ENCODE measurements around the gene HASPIN.

DNA sequence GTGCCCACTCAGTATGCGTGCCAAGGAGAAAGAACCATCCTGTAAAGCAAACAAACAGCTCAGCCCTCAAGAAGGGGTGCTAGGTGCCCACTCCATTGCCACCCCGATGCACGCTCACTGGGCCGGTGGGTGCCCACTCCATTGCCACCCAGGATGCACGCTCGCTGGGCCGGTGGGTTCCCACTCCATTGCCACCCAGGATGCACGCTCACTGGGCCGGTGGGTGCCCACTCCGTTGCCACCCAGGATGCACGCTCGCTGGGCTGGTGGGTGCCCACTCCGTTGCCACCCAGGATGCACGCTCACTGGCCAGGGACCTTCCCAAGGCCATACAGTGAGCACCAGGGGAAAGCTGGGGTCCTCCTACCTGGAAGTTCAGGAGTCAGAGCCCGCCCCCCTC lies 28.1 kb downstream of the HASPIN start:
- TF ChIP-seq, protein P1, sequence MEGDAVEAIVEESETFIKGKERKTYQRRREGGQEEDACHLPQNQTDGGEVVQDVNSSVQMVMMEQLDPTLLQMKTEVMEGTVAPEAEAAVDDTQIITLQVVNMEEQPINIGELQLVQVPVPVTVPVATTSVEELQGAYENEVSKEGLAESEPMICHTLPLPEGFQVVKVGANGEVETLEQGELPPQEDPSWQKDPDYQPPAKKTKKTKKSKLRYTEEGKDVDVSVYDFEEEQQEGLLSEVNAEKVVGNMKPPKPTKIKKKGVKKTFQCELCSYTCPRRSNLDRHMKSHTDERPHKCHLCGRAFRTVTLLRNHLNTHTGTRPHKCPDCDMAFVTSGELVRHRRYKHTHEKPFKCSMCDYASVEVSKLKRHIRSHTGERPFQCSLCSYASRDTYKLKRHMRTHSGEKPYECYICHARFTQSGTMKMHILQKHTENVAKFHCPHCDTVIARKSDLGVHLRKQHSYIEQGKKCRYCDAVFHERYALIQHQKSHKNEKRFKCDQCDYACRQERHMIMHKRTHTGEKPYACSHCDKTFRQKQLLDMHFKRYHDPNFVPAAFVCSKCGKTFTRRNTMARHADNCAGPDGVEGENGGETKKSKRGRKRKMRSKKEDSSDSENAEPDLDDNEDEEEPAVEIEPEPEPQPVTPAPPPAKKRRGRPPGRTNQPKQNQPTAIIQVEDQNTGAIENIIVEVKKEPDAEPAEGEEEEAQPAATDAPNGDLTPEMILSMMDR (IDR thresholded peaks at IDR 0.05; ENCODE audit: poor library complexity, severe bottlenecking) = no peak
- TF ChIP-seq SMC3 (conservative IDR thresholded peaks at IDR 0.05; ENCODE audit: poor library complexity) (no peak), MXI1 (conservative IDR thresholded peaks at IDR 0.05; ENCODE audit: poor library complexity, severe bottlenecking) (no peak), POLR2AphosphoS5 (IDR thresholded peaks at IDR 0.05) (no peak), EZH2 (IDR thresholded peaks at IDR 0.05; ENCODE audit: borderline replicate concordance, insufficient read depth, low read length, poor library complexity, severe bottlenecking) (no peak)

Measured in neural cell (in vitro differentiated cells).